GM12878 (cell line): Measurements from ENCODE around the gene C11orf98. TPM values are rescaled to one million over a fixed set of nuclear protein-coding genes. Genes with fewer than 3 reads are reported as not detected.

Source experiments
- ATF3 ChIP-seq: IDR thresholded peaks from 2 replicates; pipeline ENCODE4 v1.6.1; 2011; ENCODE audit warnings: low read depth, mild to moderate bottlenecking, low read length, moderate library complexity, borderline replicate concordance; ENCODE audit errors: extremely low read depth
- BMI1 ChIP-seq: fragments of 450-650 bp; IDR thresholded peaks from 2 replicates; pipeline ENCODE4 v1.6.1; 2016; ENCODE audit warnings: mild to moderate bottlenecking, moderate library complexity, borderline replicate concordance
- CBX3 ChIP-seq: fragments of 200-600 bp; sonication (generic); IDR thresholded peaks from 2 replicates; pipeline ENCODE4 v1.6.1; 2016; ENCODE audit warnings: low read depth, borderline replicate concordance
- CHD4 ChIP-seq: fragments of 200-600 bp; sonication (generic); IDR thresholded peaks from 2 replicates; pipeline ENCODE4 v1.6.1; 2016; ENCODE audit warnings: mild to moderate bottlenecking
- DPF2 ChIP-seq: fragments of 450-650 bp; IDR thresholded peaks from 2 replicates; pipeline ENCODE4 v1.6.1; 2017; ENCODE audit warnings: mild to moderate bottlenecking
- GABPA ChIP-seq: IDR thresholded peaks from 2 replicates; pipeline ENCODE4 v1.6.1; 2014; ENCODE audit warnings: antibody characterized with exemption, low read depth, mild to moderate bottlenecking, inconsistent platforms
- KAT2A ChIP-seq: conservative IDR thresholded peaks from 2 replicates; pipeline ENCODE4 v1.6.1; 2011; ENCODE audit warnings: low read depth, low read length; ENCODE audit not compliant: control insufficient read depth
- MYC ChIP-seq: IDR thresholded peaks from 2 replicates; pipeline ENCODE4 v1.6.1; 2011; ENCODE audit warnings: mild to moderate bottlenecking, low read length, moderate library complexity, inconsistent platforms; ENCODE audit not compliant: insufficient read depth, insufficient replicate concordance, insufficient read length, severe bottlenecking
- NFXL1 ChIP-seq: fragments of 450-650 bp; IDR thresholded peaks from 2 replicates; pipeline ENCODE4 v1.6.1; 2017; ENCODE audit warnings: antibody characterized with exemption, mild to moderate bottlenecking, borderline replicate concordance
- POLR2A ChIP-seq: IDR thresholded peaks from 2 replicates; pipeline ENCODE4 v1.6.1; 2011; ENCODE audit warnings: low read depth, mild to moderate bottlenecking, low read length
- PRDM15 ChIP-seq: fragments of 450-650 bp; formaldehyde crosslinking; IDR thresholded peaks from 2 replicates; pipeline ENCODE4 v1.4.0; 2020; ENCODE audit warnings: mild to moderate bottlenecking, moderate library complexity
- RAD21 ChIP-seq: IDR thresholded peaks from 2 replicates; pipeline ENCODE4 v1.6.1; 2011; ENCODE audit warnings: mild to moderate bottlenecking, low read depth, low read length, moderate library complexity; ENCODE audit not compliant: insufficient read depth
- RCOR1 ChIP-seq: conservative IDR thresholded peaks from 2 replicates; pipeline ENCODE4 v1.6.1; 2012; ENCODE audit warnings: low read depth, low read length, improper control_type of control experiment
- RELB ChIP-seq: fragments of 450-650 bp; IDR thresholded peaks from 2 replicates; pipeline ENCODE4 v1.6.1; 2017; ENCODE audit warnings: low read depth, mild to moderate bottlenecking, moderate library complexity
- RUNX3 ChIP-seq: IDR thresholded peaks from 2 replicates; pipeline ENCODE4 v1.6.1; 2012; ENCODE audit warnings: low read length, inconsistent platforms
- SMAD5 ChIP-seq: IDR thresholded peaks from 2 replicates; pipeline ENCODE4 v1.6.1; 2016; ENCODE audit warnings: antibody characterized with exemption, low read depth
- SUZ12 ChIP-seq: fragments of 200-600 bp; sonication (generic); IDR thresholded peaks from one replicate; pipeline ENCODE4 v1.6.1; 2018; ENCODE audit warnings: antibody characterized with exemption, mild to moderate bottlenecking; ENCODE audit not compliant: unreplicated experiment
- USF2 ChIP-seq: IDR thresholded peaks from 2 replicates; pipeline ENCODE4 v1.6.1; 2011; ENCODE audit warnings: low read depth, low read length, improper control_type of control experiment, borderline replicate concordance
- ZBTB4 ChIP-seq: fragments of 450-650 bp; formaldehyde crosslinking; IDR thresholded peaks from 2 replicates; pipeline ENCODE4 v1.4.0; 2022; ENCODE audit warnings: mild to moderate bottlenecking, moderate library complexity
- ZNF217 ChIP-seq: fragments of 450-650 bp; IDR thresholded peaks from 2 replicates; pipeline ENCODE4 v1.6.1; 2017; ENCODE audit warnings: antibody characterized with exemption, mild to moderate bottlenecking
- ZNF274 ChIP-seq: IDR thresholded peaks from one replicate; pipeline ENCODE4 v1.8.0; 2011; ENCODE audit not compliant: insufficient read length, insufficient read depth
- polyA plus RNA-seq, 11 experiments: library from polyadenylated mRNA; depleted of rRNA in 4 of 11; unstranded in 6 of 11; stranded (reverse) in 5 of 11; fragments of >200 nt; fragmentation: Nextera tagmentation in 4 of 11; fragmentation: Illumina TruSeq in 1 of 11; extraction: Ambion mirVana in 4 of 11; extraction: Trizol in 1 of 11; gene quantifications; 1 replicate in 1 of 11; 2 replicates in 10 of 11; pipeline versions ENCODE4 v1.2.1 to v1.2.3, GENCODE V29; 2011 to 2016; ENCODE audit warnings: inconsistent platforms in 2 of 11, missing spikeins in 2 of 11, low read depth in 1 of 11
- total RNA-seq, 4 experiments: library from RNA; depleted of rRNA in 3 of 4; stranded (reverse); fragments of >200 nt in 3 of 4; fragmentation: Illumina TruSeq in 1 of 4; extraction: Trizol in 1 of 4; gene quantifications; 2 replicates each; pipeline versions ENCODE4 v1.2.1 to v1.2.3, GENCODE V29; 2013 to 2021

Gene C11orf98
- total and polyA plus RNA-seq, 10 of the 15 experiments (the other 5 are each of a cell fraction or from before 2014, with no cell fraction given), result 62.5 to 270 (median 162) TPM

GRCh38 chr11:62709247-62710000 is 44.4 kb upstream of the C11orf98 start (continued):
- TF ChIP-seq PRDM15 (CRISPR knock-in tag), result no peak
- TF ChIP-seq NFXL1, result no peak
- TF ChIP-seq BMI1, result no peak
- no peak for TF ChIP-seq KAT2A
- peak; percentile 81 for TF ChIP-seq GABPA
- no peak for TF ChIP-seq MYC
- TF ChIP-seq RUNX3, result peak; percentile 58
- no peak for TF ChIP-seq ZBTB4
- no peak; the same call in 1 of the 2 replicates for TF ChIP-seq DPF2
- TF ChIP-seq ZNF217, result no peak
- peak; percentile 97 for TF ChIP-seq RELB
- TF ChIP-seq USF2, result no peak
- TF ChIP-seq SMAD5, result peak; percentile 62
- TF ChIP-seq RAD21, result no peak
- TF ChIP-seq ATF3, result peak; percentile 43; the same call in 1 of the 2 replicates
- TF ChIP-seq POLR2A, result peak; percentile 72
- no peak for TF ChIP-seq ZNF274
- no peak for TF ChIP-seq CHD4
- TF ChIP-seq CBX3, result no peak
- no peak for TF ChIP-seq SUZ12
- TF ChIP-seq RCOR1, result peak; percentile 100
